Keratinocyte (primary cell): ENCODE data around the gene TUBA3D. TPM values are rescaled to one million over a fixed set of nuclear protein-coding genes. Genes with fewer than 3 reads are reported as not detected.
"Not testable (repeated sequence)": the region's sequence is repeated elsewhere in the genome, so short reads cannot be mapped to it uniquely, and the experiment has no call there.

Experiments
- DNase-seq: peaks from one replicate; pipeline ENCODE4 v3.0.0-alpha.2; 2011; ENCODE audit warnings: low read depth, missing footprints, low spot score
- FAIRE-seq: peaks from 2 replicates; lab custom pipeline; 2011; peaks lifted over from hg19 to GRCh38; lab: Jason Lieb, UNC
- H2AFZ ChIP-seq: 2 replicates; pipeline ENCODE4 v1.6.0; 2012; ENCODE audit warnings: low read length, control low read depth, inconsistent platforms; ENCODE audit not compliant: control insufficient read depth
- H3K27ac ChIP-seq: 2 replicates; pipeline ENCODE4 v1.5.1; 2011; ENCODE audit warnings: low read length; ENCODE audit not compliant: control insufficient read depth, insufficient read depth
- H3K27me3 ChIP-seq: 3 replicates; pipeline ENCODE4 v1.6.0; 2011; ENCODE audit warnings: low read length; ENCODE audit not compliant: control insufficient read depth, insufficient read depth; ENCODE audit errors: extremely low read depth
- H3K36me3 ChIP-seq, 2 experiments: 2 replicates in 1 of 2; 3 replicates in 1 of 2; pipeline ENCODE4 v1.5.1; 2011; ENCODE audit warnings: low read length in 2 of 2, mild to moderate bottlenecking in 1 of 2; ENCODE audit not compliant: control insufficient read depth in 2 of 2, insufficient read depth in 2 of 2; ENCODE audit errors: extremely low read depth in 1 of 2
- H3K4me1 ChIP-seq: 3 replicates; pipeline ENCODE4 v1.5.1; 2011; ENCODE audit warnings: low read length; ENCODE audit not compliant: control insufficient read depth, insufficient read depth; ENCODE audit errors: extremely low read depth
- H3K4me2 ChIP-seq: 3 replicates; pipeline ENCODE4 v1.6.0; 2011; ENCODE audit warnings: low read depth, low read length; ENCODE audit not compliant: control insufficient read depth, insufficient read depth; ENCODE audit errors: extremely low read depth
- H3K4me3 ChIP-seq, 3 experiments: fragments of 200-600 bp in 1 of 3; sonication (generic) in 1 of 3; 2 replicates in 2 of 3; 3 replicates in 1 of 3; pipeline ENCODE4 v1.5.1; 2011 to 2016; ENCODE audit warnings: low read length in 3 of 3, mild to moderate bottlenecking in 3 of 3, control low read depth in 2 of 3, inconsistent platforms in 1 of 3, low read depth in 1 of 3, mixed read lengths in 1 of 3, mixed run types in 1 of 3, moderate library complexity in 1 of 3; ENCODE audit not compliant: control insufficient read depth in 2 of 3, insufficient read depth in 2 of 3; ENCODE audit errors: extremely low read depth in 1 of 3
- H3K79me2 ChIP-seq: 2 replicates; pipeline ENCODE4 v1.6.0; 2012; ENCODE audit warnings: low read length; ENCODE audit not compliant: control insufficient read depth, insufficient read depth
- H3K9ac ChIP-seq: 3 replicates; pipeline ENCODE4 v1.6.0; 2011; ENCODE audit warnings: low read length; ENCODE audit not compliant: control insufficient read depth, insufficient read depth; ENCODE audit errors: extremely low read depth
- H3K9me1 ChIP-seq: 3 replicates; pipeline ENCODE4 v1.6.0; 2011; ENCODE audit warnings: low read length; ENCODE audit not compliant: control insufficient read depth, insufficient read depth; ENCODE audit errors: extremely low read depth
- H3K9me3 ChIP-seq: 2 replicates; pipeline ENCODE4 v1.5.1; 2012; ENCODE audit warnings: low read depth, low read length; ENCODE audit not compliant: control insufficient read depth
- H4K20me1 ChIP-seq: 3 replicates; pipeline ENCODE4 v1.6.0; 2011; ENCODE audit warnings: low read length; ENCODE audit not compliant: control insufficient read depth, insufficient read depth; ENCODE audit errors: extremely low read depth
- dilution Hi-C: fragments of 300-500 bp; cut with MboI; formaldehyde crosslinking; loops from one replicate; pipeline ENCODE4 v1.7.0; 2020; ENCODE audit warnings: low sequenced_read_pairs; ENCODE audit not compliant: extremely low pct_ligation_motif_present
- polyA plus RNA-seq, 5 experiments: library from polyadenylated mRNA; depleted of rRNA in 3 of 5; stranded (reverse) in 3 of 5; stranded (forward) in 1 of 5; unstranded in 1 of 5; fragments of >200 nt; gene quantifications; 1 replicate in 1 of 5; 2 replicates in 3 of 5; 3 replicates in 1 of 5; pipeline versions ENCODE4 v1.2.1 to v1.2.3, GENCODE V29; 2011 to 2012; ENCODE audit warnings: missing spikeins in 2 of 5, low read depth in 1 of 5, low replicate concordance in 1 of 5

The TUBA3D gene
- polyA plus RNA-seq, 1 donor (not counting 4 experiments of a cell fraction or from before 2014, with no cell fraction given): not detected

DNA sequence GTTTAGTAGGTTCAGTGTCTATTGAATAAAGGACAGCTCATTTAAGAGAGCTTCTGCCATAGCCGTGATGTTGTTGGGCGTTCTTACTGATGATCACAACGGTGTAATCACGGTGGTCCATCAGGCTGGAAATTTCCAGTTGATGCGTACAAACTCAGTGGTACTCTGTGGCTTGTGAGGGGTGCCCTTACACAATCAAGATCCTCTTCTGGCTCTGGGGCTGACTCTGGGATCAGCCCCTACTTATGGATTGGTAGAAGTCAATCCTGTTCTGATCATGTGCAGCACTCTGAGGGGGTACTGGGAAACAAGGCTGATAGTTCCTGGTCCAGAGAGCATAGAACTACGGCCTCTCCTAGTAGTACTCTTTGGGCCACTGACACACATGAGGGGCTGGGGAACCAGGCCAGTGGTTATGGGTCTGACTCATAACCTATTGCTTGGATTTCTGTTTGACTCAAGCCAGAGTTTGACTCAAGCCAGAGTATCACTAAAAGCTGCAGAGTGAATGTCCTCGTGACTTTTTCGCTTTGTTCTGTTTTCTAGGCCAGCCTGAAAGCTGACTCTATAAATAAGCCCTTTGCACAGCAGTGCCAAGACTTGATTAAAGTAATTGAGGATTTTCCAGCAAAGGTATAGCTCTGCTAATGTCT lies 22.5 kb downstream of the TUBA3D start:
- FAIRE-seq, H2AFZ ChIP-seq, H3K27ac ChIP-seq, dilution Hi-C loops, H3K4me2 ChIP-seq, H3K4me3 ChIP-seq, H3K4me1 ChIP-seq, DNase-seq, H3K27me3 ChIP-seq, H3K9ac ChIP-seq, H3K9me3 ChIP-seq, H4K20me1 ChIP-seq, H3K9me1 ChIP-seq: not testable (repeated sequence)
- H3K79me2 ChIP-seq: peaks cover 58% of the 10 kb centered on the region
- H3K36me3 ChIP-seq: peaks cover 0 to 15% of the 10 kb centered on the region in 2 experiments

DNA sequence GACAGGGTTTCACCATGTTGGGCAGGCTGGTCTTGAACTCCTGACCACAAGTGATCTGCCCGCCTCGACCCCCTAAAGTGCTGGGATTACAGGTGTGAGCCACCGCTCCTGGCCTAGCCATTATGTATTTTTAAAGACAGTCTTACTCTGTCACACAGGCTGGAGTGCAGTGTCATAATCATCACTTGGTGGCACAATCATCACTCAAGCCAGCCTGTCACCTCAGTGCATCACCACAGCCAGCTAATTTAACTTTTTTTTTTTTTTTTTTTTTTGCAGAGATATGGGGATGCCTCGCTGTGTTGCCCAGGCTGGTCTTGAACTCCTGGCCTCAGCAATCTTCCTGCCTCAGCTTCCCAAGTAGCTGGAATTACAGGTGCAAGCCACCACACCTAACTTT lies 27.7 kb downstream of the TUBA3D start:
- H3K27me3 ChIP-seq, H3K4me2 ChIP-seq, H3K9me1 ChIP-seq, H4K20me1 ChIP-seq, H3K9ac ChIP-seq, H3K4me1 ChIP-seq, H3K4me3 ChIP-seq, FAIRE-seq, H3K9me3 ChIP-seq, DNase-seq, H3K27ac ChIP-seq, dilution Hi-C loops, H2AFZ ChIP-seq: not testable (repeated sequence)
- peaks cover 0 to 15% of the 10 kb centered on the region in 2 experiments for H3K36me3 ChIP-seq
- H3K79me2 ChIP-seq: peaks cover 11% of the 10 kb centered on the region

DNA sequence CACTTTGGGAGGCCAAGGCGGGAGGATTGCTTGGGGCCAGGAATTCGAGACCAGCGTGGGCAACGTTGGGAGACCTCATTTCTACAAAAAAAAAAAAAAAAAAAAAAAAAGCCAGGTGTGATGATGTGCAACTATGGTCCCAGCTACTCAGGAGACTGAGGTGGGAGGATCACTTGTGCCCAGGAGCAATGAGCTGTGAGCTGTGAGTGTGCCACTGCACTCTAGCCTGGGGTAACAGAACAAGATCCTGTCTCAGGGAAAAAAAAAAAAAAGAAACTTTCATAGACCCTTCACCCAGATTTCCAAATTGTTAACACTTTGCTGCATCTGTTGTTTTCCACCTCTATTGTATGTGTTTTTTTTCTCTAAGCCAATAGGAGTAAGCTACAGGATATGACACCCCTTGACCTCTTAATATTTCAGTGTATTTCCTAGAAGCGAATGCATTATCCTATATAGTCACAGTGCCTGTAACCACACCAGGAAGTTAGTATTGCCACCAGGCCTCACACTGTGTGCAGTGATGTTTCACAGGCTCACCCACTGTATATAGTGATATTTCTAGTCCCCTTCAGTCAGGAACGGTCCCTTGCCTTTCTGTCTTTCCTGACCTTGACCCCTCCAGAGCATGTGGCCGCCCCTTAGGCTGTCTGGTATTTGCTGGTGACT lies 28.3 kb downstream of the TUBA3D start:
- dilution Hi-C loops, H3K4me2 ChIP-seq, H3K27ac ChIP-seq, H3K9me3 ChIP-seq, H3K9ac ChIP-seq, H4K20me1 ChIP-seq, H3K9me1 ChIP-seq, DNase-seq, H3K4me1 ChIP-seq, H3K79me2 ChIP-seq, H3K4me3 ChIP-seq, H3K27me3 ChIP-seq, H2AFZ ChIP-seq: not testable (repeated sequence)
- H3K36me3 ChIP-seq: peaks cover 0 to 17% of the 10 kb centered on the region in 2 experiments
- FAIRE-seq: peak; percentile 32
